Thyroid gland (tissue), 4 donors: ENCODE data around the gene RNF126.

Experiments used
- CTCF ChIP-seq, 6 experiments: fragments of 200-600 bp in 3 of 6; fragments of 450-650 bp in 3 of 6; sonication (generic) in 3 of 6; IDR thresholded peaks; one replicate each; pipeline ENCODE4 v1.5.1; 2016 to 2019; ENCODE audit warnings: antibody characterized with exemption in 6 of 6, mild to moderate bottlenecking in 2 of 6, inconsistent platforms in 1 of 6, moderate library complexity in 1 of 6
- POLR2A ChIP-seq, 2 donors: fragments of 450-650 bp; IDR thresholded peaks; one replicate each; pipeline ENCODE4 v1.6.1; 2017; ENCODE audit warnings: antibody characterized with exemption in 2 of 2, mild to moderate bottlenecking in 2 of 2, moderate library complexity in 1 of 2

GRCh38 chr19:611481-611868 lies 51.5 kb downstream of the RNF126 start:
- TF ChIP-seq CTCF (IDR thresholded peaks at IDR 0.05): no peak
- no peak for TF ChIP-seq POLR2A (IDR thresholded peaks at IDR 0.05)
